Fibroblast of skin of left quadriceps (primary cell): Measurements from ENCODE around the gene AFF3.

ENCODE experiments used
- DNase-seq, 2 experiments: peaks; one replicate each; pipeline ENCODE4 v3.0.0-alpha.2; 2013; ENCODE audit warnings: low read depth in 2 of 2

The AFF3 gene

DNA sequence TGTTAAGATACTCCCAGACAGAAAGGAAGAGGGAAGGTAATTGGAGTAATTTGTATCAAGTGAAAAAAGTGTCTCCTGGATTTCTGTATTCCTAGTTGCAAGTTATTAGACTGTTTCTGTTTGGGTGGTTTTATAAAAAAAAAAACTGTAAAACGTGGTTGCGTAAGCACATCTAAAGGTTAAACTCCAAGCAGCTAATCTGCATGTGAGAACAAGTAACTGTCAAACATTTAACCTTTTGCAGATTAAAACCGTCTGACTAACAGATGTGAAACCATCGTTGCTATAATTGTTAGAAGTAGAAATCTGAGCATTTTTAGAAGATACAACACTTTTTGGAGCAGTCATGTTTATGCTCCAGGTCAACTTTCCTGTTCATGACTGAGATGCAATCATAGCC is 72.3 kb downstream of the AFF3 start:
- peak; percentile 62 to 68 for DNase-seq

DNA sequence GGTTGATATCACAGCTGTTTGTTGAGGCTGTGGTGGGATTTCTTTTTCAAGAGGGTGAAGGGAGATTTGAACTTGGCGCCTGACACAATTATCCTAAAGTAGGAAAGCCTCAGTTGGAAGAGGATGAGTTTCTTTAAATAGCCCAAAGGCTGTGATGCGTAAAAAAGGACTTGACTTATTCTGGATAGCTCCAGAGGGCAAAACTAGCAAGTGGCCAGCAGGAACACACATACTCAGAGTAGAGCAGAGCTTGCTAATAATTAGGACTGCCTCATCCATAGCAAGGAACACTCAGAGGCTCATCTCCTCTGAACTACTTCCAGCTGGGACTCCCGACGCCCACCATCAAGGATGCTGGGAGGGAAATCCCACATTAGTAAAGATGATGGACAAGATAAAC is 74.0 kb downstream of the AFF3 start:
- no peak for DNase-seq

DNA sequence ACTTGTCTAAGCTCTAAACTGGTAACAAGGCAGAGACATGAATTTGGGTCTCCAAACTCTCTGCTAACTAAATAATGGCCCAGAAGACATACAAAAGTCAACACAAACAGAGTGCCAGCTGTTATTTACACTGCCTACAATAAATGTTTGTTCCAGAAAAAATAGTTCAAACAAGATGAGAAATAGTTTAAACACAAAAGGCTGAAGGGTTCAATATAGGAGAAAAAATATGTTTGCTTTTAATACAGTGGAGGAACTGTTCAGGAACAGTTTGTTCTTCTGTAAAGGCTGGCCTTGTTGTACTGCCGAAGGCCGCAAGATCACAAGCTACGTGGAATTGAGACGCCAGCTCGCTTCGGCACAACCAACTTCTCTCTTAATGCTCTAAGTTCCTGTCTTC is 74.6 kb downstream of the AFF3 start:
- DNase-seq: no peak

DNA sequence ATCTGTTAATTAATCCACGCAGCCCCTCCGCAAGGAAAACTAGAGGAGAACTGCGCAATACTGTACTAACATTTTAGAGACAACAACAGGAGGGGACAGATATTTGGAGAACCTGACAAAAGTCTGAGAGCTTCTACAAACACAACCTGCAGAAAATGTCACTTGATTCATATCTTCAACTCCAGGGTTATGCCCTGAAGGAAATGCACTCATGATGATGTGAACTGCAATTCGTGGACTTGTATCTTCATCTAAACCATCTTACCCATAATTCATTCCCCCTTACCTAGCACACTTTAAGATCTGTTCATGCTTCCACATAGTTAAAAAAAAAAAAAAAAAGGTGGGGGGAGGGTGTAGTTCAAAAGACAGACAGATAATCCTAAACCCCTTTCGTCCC is 75.5 kb downstream of the AFF3 start:
- no peak for DNase-seq

DNA sequence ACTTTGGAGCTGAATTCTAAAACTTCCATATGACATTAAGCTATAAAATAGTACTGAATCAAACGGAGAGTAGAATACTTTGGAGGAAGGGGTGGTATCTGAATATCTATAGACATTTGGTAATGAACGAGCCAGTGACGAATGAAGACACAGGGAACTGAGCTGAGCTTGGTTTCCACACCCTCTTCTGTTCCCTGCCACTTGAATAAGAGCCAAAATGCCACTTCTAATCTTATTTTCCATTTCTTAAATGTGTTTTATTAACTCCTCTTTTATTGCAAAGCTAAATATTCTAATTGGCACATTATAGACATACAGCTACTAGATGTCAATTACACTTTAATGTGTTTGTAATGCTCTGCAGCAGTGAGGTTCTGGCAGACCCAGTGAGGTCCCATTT is 76.1 kb downstream of the AFF3 start:
- no peak for DNase-seq

DNA sequence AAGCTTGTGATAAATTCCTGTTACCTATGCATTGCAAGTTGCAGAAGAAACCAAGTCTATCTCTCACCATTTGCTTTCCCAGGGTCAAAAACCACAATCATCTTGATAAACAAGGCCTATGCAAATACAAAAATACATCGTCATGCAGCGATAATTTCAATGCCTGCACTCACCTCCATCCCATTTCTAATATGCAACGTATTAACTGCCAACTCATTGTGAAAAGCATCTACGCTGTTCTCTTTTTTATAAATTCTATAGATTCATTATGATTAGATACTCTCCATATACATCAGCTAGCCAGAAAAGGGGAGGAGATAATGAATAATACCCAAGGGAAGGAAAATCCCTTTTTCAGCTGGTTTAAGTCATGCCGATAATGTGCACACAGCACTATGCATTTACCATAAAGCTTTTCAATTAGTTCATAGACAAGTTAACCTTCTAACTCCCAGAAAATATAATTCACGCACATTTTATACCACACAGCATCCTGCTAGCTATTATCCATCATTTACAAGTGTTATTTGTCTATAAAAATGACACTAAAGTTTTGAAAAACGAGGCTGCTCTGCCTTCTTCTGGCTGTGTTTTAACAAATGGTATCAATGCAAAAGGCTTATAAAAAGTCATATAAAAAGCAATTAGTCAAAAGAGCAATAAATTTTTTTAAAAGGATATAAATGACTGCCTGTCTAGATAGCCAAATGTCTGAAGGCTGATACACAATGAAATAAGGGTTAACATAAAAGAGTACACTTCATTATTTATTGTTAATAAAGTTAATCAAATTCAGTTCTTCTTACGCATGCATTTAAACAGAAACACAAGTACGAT is 77.6 kb downstream of the AFF3 start:
- DNase-seq: peak; percentile 13 to 22

DNA sequence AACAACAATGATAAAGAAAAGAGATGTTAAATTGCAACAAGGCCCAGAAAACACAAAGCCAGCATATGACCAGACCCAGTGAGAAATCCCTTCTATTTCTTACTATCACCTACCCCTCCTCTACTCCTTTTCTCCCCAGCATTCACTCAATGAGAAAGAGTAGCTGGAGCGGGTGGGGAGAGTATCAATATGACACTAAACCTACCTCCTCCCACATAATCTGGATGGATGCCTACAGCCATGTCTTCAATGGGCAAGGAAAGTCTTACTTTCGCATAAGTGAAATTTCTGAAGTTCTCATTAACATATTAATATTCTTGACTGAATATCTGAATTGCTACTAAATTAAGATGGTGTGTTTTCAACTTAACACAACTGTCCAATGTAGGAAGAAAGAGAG is 78.2 kb downstream of the AFF3 start:
- DNase-seq: no peak

DNA sequence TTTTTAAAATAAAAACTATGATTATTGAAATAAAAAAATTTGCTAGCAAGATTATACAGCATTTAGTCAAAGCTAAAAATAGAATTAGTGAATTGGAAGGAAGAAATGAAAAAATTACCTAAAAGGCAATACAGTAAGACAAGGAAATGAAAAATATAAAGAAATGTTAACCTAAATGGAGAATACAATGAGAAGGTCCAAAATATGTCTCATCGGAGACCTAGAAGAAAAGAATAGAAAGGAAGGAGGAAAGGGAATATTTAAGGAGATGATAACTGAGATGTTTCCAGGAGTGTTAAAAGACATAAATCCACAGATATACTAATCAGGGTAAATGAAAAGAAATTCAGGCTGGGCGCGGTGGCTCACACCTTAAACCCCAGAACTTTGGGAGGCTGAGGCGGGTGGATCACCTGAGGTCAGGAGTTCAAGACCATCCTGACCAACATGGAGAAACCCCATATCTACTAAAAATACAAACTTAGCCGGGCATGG is 78.9 kb downstream of the AFF3 start:
- DNase-seq: no peak

DNA sequence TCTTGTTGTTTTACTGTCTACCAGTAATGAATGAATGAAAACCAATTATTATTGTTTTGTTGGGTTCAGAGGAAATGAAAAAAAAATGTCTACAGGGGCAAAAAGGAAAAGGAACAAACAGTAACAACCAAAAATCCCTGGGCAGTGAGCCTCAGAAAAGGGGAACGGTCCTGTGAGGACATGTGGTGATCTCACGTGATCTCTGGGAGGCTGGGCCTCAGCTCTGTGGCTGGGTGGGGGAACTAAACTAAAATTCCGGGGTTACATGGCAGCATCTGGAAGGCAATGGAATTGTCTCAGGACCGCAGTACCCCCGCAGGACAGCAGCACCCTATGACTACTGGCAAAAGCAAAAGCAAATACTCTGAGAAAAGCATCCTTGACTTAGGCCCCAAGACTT is 80.1 kb downstream of the AFF3 start:
- DNase-seq: no peak

DNA sequence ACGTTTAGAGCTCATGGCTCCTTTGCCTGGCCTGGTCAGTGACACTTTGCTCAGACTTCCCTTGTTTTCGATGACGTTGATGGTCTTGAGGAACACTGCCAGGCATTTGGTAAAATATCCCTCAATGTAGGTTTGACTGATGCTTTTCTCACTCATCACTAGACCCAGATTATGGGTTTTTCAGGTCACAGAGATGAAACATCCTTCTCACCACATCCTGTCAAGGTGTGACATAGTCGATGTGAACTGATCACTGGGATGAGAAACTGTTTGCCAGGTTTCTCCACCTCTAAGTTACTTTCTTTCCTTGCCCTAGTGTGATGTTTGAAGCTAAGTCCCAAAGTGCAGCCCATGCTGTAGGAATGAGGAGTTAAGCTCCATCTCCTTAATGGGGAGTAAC is 81.5 kb downstream of the AFF3 start:
- no peak for DNase-seq

DNA sequence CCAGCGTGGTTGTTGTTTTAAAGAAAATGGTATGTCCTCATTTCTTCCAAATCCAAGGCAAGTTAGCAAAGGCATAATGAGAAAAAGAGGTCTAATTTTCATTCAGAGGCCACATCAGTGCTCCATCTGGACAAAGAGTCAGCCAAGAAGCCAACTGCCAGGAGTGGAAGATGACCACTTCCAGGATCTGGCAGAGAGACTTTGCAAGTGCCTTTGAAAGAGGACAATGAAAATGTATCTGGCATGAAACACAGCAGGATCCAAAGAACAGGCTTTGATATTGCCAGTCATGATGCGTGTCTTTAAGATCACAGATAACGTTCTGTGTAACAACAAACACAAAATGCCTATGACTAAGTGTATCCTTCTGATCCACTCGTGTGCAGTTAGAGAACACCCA is 82.8 kb downstream of the AFF3 start:
- no peak for DNase-seq

DNA sequence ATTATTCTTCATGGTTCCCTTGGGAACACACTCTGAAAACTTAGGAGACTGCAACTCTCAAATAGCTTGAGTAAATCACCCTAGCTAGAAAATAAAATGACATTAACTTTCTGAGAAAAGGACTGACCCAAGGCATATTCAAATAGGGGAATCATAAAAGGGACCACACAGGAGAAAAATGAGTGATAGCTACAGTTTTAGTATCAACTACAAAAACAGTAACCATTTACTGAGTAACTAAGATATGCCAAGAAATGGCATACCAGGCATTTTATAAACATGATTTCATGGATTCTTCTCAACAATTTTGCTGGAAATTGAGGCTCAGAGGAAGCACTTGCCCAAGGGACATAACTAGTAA is 84.5 kb downstream of the AFF3 start:
- peak; percentile 71 to 72 for DNase-seq

DNA sequence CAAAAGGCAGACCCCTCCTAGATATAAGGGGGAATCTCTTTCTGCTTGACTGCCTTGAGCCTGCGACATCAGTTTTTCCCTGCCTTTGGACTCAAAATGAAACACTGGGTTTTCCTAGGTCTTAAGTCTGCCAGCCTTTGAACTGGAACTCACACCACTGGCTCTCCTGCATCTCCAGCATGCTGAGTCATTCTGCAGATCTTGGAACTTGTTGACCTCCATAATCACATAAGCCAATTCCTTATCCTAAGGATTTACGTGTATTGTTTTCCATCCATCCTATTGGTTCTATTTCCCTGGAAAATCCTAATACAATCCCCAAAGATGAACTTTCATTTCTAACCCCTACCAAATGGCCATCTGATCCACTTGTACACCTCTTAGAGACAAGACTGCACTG is 88.0 kb downstream of the AFF3 start:
- no peak for DNase-seq

DNA sequence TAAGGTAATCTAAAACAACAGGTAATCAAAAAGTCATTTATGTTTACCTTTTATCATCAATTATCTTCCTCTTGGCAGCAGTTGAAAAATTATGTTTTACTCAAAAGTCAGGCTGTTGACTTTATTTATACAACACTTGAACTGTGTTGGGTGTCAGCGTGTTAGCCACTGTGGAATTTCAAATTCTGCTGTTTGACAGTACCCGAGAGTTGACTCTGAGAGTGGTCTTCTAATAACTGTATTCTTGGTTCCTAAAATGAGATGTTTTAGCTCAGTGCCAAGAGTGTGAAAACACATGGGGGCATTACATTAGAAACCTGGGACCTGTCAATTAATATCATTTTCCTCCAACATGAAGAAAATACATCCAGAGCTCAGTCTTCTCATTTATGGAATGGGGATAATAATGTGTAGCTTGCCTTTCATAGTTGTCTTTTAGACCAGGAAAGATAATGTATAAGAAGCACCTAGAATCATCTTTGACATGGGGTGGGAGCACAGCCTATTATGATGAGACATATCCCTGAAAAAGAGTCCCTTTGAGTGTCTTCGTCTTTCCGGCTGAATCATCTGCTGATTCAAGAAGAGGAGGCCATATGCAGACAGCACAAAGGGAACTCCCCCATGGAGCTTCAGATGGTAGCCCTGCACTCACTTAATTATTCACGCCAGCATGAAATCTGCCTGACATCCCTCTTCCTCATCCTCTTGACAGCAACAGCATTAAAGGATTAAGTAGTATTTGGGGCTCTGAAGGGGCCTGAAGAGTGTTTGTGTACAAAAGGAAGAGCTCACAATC is 89.1 kb downstream of the AFF3 start:
- DNase-seq: no peak

DNA sequence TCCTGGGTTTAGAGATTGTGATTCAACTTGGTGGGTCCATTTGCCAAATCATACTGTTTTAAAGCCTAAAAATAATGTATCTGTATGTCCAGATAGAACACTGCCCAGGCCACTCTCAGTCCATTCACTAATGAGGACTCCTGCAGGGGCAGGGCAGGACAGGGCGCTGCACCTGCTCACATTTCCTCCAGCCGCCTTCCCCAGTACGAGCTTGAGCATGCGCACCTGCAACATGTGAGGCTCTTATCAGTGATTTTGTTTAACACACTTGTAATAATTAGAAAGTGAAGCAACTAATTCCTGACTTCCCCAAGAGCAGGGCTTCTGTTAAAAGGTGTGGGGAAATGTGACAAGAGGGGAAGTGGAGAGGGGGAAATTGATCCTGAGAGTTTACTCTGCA is 89.7 kb downstream of the AFF3 start:
- no peak for DNase-seq

DNA sequence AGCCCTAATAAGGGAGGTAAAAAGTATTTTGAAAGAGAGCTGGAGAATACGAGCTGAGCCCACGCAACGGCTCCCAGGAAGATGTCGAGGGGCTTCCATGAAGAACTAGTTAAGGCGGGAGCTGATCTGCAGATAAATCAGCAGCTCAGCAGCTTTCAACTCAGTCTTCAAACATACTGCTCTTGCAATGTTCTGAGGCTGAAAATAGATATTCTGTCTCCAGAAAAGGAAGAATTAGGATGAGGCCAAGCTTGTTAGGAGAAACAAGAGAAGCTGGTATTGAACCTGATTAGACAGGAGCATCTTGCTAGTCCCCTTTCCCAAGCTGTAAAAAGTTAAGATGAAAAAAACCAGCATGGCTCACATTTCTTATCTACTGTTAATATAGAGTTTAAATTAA is 91.1 kb downstream of the AFF3 start:
- DNase-seq: no peak

DNA sequence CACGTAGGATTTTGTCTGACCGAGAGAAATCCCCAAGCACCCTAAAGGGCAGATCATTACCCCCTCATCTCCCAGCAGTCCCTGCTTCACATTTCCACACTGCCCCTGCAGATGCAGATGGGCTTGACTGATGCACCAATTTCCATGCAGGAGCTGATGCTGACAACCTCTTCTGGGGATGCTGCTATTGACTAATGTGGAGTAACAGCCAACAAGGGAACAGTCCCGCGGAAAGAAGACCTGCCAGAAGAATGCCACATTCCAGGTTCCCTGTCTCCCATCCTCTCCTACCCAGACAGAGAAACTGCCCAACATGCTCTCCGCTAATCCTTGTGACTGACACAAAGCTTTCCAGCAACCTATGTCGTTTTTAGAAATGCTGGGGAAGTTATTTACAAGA is 91.7 kb downstream of the AFF3 start:
- no peak for DNase-seq

DNA sequence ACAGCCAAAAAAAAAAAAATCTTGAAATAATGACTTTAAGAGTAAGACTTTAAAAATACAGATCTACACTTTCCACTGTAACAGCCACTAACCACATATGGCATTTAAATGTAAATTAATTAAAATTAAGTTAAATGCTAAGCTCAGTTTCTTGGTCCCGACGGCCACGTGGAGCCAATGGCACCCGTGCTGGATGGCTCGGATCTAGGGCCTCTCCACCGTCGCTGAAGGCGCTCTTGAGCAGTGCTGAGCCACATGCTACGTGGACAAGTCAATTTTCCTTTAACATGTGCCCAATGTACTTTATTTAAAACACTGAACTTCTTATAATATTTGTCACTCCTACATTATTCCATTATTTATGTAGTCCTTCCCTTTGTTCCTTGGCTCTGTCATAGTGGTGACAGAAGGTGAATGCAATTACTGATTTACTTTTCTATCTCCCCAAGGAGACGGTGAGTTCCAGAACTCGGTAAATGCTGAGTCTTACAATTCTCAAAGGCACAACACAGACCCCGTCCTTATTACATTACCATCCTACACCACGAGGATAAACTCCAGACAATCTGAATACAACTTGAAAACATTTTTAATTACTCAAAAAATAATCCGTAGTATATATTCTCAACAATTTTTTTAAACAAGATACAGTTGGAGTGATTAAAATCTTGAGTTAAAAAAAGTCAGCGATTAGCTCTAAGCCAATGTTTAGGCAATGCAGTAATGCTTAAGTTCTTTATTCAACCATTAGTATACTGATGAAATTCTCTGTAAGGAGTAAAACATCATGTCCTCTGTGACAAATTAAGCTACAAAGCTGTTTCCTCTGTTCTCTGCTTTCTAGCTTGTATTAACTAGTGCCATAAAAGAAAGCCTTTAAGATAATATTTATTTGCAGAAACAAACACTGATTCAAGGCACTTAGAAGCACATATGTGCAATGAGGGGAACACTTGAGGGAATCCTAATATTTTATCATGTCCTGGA is 95.1 kb downstream of the AFF3 start:
- no peak for DNase-seq

DNA sequence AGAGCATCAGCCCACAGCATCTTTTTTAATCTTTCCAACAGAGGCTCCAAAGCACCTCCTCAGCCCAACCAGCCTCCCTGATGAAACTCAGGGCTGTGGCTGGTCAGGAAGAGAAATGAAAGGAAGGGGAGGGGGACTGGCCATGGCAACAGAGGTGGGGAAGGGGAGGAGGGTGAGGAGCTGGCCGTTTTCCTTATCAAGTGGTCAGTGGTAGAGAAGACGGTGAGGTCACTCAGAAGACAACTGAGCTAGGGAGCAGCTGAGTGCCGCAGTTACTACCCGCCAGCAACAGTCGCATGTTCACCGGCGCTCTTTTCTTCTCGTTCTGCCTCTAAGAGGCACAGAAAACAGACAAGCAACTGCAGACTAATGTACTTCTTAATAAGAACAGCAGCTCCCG is 97.4 kb downstream of the AFF3 start:
- DNase-seq: no peak

DNA sequence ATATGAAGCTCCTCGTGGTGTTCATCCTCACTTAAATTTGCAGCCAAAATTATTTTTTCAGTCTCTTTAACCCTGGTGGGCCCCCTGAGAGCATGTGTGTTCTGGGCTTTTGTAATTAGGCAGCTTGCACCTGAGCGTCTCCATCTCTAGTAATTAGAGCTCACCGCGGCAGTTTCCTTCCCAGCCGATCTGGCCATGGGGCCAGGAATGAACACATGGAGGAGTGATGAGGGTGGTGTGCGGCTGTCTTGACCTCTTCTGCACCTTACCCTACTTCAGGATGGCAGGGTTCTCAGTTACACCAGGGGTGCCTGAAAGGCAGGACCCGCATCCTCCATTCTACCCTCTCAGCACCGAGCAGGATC is 98.5 kb downstream of the AFF3 start:
- no peak for DNase-seq

DNA sequence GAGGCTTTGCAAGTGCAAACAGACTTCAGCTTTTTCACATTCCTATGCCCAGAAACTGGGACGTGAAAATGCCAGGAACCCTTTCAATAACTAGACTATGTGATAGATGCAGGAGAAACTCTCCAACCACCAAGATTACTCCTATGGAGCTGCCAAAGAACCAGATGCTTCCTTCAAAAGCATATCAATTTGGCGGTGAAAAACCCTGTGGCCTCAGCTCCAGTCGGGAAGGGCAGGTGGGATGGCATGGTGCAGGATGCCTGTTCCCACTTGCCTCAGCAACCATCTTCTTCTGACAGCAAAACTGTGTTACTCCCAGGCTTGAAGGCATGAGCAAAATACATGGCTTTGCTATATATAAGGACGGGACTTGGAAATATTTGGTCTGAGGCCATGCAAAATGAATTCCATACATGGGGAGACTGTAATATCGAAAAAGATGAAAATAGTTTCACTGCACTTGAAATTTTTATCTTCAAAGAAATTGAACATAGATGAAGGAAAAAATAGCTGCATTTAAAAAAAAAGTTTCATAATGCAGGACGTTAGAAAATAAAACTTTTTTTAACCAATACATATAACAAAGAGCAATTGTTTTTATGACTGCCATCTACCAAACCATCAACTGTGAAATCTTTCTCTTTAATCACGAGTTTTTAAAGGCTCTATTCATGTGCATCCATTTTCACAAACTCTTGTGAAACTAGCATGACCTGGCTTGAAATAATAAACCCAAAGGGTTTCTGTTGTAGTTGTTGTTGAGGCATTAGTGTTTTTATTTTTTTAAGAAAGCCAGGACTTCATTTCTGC is 99.1 kb downstream of the AFF3 start:
- no peak for DNase-seq
